ENCODE measurements around the gene GYPC. TPM values are rescaled to one million over a fixed set of nuclear protein-coding genes. Genes with fewer than 3 reads are reported as not detected.

Gene GYPC
- total RNA-seq, 1 experiment from 2014 or later: 4.1 TPM

DNA sequence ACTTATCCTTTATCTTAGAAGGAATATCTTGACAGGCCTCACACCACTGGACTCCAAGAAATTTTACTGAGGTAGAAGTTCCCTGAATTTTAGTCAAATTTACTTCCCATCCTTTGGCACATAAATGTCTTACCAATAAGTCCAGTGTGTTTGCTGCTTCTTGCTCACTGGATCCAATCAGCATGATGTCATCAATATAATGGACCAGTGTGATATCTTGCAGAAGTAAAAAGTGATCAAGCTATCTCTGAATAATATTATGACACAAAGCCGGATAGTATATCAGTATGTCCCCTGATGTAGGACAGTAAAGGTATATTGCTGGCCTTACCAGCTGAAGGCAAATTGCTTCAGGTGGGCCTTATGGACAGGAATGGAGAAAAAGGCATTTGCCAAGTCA, 6.9 kb upstream of the GYPC start:
- no peak for DNase-seq (ENCODE audit: low read depth)

DNA sequence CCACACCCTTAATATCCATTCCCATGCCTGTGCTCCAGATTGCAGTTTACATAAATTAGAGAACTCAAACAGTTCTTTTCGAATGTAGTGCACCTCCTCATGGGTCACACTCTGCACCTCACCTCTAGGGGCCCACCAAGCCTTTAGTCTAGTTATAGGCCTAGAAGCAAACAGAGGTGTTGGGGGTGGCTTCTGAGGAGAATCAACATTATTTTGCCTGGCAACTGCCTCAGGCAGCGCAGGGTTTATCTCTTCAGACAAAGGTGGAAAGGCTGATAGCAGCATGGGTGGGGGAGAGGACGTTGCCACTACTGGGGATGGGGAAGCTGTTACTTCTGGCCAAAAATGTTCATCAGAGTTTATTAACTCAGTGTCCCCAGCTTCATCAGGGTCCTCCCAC, 5.0 kb upstream of the GYPC start:
- DNase-seq (ENCODE audit: low read depth): no peak

DNA sequence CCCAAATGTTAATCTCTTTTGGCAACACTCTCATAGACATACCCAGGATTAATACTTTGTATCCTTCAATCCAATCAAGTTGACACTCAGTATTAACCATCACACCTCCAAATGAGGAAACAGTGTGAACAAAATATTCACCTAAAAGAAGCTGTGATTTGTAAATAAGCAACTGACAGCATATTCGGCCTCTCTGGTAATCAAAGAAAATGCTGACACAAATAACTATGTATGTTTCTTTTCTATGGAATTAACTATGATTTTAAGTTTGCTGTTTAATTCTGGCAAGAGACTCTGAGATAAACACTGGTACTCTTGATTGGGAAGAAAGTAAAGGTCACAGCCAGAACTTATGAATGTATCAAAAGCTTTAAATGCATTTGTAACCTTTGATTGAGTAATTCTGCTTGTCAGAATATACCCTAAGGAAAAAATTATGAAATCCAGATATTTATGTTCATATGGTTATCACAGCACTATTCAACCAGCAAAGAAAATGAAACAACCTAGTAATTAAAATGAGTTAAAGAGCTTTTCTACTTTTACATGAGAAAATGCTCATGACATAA, 3.6 kb upstream of the GYPC start:
- no peak for DNase-seq (ENCODE audit: low read depth)

DNA sequence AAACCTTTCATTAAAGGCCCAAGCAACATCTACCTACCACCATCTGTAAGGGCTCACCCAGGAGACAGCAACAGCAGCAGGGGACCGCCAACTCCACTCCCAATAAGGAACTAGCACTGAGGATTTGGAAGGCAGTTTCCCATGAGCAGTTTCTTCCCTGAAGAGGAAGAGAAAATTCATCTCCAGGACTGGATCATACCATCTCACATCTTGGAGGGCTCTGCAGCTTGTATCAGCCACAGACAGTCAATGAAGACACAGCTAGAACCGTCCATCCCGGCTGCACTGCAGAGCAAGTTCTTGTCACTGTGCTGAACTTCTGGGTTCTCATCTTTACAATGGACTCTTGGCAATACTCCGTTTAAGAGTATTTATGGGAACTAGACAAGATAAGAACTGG, 2.8 kb upstream of the GYPC start:
- DNase-seq (ENCODE audit: low read depth): no peak

DNA sequence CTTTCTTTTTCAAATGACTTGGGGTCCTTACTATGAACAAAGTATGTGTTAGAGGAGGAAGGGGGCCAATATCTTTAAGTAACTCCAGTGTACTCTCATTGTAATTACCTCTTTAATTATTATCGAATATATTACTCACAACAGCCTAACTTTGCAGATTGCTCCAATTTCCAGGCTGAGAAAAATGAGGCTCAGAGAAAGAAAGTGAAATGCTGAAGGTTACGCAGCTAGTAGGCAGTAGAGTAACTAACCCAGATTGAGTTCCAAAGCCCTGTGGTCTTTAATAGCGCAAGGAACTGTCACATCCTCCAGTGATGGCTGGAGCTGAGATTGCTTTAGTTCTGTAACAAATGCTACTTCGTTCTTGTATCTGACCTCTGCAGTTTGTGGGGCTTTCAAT, 2.2 kb upstream of the GYPC start:
- no peak for DNase-seq (ENCODE audit: low read depth)

DNA sequence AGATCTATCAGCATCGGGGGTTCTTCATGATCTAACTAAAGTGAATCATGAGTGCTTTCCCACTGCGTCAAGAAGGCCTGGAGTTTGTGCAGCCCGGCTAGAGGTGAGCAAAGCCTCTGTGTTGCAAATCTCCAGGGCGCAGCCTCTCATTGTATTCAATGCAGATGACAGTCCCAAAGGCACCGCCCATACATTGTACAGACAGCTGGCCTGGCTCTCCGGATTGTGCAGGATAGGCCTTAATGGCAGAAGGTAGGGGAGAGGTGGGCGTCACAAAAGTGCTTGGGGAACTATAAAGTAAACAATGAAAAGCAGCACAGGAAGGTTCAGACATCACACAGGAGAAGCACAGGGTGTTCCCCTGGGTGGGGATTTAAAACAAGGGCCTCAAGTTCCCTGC, 907 bp upstream of the GYPC start:
- DNase-seq (ENCODE audit: low read depth): no peak

DNA sequence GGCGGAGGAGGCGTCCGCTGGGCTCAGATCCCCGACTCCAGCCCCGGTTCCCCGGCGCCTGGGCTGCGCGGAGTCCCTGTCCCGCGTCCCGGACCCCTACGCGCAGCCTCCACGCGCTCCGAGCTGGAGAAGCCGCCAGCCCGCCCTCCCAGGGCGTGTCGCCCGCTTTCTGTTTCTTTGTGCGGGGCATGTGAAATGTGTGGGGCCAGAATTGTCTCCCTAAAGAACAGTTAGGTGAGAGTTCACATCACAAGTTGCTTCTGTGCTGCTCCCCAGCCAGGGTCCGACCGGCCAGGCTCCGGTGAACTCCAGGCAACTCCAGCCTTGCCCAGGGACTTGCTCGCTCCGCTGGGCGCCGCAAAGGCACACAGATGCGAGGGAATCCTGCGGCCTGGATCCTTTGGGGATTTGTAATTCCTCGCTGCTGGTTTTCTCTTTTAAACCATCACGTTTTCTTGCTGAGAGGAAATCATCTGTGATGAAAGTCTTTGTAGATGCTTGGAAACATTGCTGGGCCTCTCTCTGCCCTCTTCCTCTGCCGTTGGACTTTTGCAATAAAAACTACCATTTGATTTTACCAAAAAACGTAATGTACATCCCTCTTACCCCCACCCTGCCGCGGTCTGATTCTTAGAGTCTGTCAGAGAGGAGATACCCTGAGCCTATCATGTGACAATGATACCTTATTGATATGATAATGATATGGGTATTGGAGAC, 631 bp downstream of the GYPC start:
- DNase-seq (ENCODE audit: low read depth): peak; percentile 9

DNA sequence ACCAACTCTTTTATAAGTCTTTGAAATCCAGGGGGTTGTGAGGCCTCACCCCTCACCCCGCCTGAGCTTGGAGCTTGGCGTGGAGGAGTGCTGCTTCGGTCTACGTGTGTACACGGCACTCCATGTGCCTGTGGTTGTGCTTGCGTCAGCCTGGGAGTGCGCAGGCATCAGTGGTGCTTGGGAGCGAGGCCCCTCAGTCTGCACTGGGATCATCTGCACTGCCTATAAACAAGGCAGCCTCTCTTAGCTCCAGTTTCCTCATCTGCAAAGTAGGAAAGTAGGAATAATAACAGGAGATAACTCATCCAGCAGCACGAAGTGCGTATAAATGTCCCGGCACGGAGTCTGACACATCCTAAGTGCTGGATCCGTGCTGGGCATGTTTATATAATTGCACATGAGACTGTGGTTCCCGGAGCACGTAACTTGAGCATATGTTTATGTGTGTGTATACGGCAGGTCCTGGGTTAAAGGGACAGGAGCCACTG, 1.2 kb downstream of the GYPC start:
- DNase-seq (ENCODE audit: low read depth): peak; percentile 84

DNA sequence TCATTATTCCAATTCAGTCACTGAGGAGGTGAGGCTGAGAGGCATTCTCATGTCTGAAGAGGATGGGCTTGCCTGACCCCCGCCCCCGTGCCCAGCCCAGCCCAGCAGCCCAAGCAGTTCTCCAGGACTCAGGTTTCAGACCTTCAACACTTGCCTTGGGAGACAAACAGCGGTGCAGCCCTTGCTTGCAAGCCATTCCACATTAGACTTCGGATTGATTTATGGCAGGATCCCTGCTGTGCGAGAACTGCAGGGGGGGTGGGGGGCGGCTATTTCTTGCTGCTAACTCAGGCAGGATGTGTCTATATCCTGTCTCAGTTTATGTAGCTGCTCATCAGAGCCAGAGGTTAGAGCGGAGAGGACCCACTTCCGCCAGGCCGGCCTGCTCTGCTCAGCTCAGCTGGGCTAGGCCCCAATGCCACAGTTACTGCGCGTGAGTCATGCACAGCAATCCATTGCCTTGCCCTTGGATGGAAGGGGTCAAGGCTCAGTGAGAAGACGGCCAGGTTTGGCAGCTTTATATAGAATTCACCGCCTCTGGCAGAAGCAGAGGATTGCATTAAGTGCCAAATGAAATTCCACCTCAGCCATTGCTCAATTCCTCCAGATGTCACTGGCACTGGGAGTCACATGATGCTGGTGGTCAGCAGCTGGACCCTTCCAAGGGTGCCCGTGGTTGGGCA, 1.8 kb downstream of the GYPC start:
- peak; percentile 95 for DNase-seq (ENCODE audit: low read depth)

DNA sequence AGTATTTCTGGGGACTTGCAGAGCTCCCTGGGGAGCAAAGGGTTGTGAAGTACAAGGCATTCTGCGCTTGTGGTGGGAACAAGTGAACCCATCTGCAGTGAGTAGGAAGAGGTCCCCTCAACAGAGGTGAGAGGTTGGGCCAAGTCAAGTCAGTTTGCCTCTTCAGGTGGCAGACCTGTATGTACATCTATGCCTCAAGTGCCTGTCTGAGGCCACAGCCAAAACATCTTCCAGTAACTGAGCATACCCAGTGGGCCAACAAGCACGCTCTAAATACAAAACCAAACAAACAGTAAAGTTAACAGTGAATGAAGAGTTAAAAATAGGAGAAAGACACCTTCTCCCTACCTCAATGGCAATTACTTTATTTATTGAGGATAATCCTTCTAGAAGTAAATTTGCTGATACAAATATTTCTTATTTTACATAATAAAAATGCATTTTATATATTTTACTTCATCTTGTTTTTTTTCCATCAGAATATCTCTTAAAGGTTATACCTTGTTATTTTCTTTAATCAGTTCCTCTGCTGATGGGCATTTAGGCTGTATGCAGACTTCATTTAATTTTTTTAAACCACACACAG, 2.5 kb downstream of the GYPC start:
- DNase-seq (ENCODE audit: low read depth): no peak

DNA sequence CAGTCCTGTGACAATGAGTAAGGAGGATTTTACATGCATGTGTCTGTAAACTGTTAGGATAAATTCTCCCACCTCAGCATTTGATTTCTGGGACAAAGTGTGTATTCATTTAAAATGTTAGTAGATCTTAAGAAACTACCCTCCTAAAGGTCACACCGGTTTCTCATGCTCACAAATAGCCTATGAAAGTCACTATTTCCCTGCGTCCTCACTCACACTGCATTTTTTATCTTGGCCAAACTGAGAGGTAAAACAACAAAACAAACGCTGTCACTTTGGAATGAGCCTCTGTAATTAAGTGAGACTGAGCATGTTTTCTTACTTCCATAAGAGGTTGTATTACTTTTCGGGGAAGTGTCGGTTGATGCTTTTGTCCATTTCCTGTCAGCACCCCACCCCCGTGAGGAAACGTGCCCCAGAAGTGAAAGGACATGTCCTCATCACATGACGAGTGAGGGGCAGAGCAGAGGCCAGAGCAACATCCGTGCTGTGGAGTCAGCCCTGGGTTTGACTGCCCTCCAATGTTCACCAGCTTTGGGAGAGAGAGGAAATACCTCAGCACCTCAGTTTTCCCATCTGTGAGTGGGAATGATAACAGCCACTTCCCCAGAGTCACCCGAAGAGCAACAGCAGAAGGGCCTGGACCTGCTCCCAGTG, 3.1 kb downstream of the GYPC start:
- DNase-seq (ENCODE audit: low read depth): peak; percentile 24

DNA sequence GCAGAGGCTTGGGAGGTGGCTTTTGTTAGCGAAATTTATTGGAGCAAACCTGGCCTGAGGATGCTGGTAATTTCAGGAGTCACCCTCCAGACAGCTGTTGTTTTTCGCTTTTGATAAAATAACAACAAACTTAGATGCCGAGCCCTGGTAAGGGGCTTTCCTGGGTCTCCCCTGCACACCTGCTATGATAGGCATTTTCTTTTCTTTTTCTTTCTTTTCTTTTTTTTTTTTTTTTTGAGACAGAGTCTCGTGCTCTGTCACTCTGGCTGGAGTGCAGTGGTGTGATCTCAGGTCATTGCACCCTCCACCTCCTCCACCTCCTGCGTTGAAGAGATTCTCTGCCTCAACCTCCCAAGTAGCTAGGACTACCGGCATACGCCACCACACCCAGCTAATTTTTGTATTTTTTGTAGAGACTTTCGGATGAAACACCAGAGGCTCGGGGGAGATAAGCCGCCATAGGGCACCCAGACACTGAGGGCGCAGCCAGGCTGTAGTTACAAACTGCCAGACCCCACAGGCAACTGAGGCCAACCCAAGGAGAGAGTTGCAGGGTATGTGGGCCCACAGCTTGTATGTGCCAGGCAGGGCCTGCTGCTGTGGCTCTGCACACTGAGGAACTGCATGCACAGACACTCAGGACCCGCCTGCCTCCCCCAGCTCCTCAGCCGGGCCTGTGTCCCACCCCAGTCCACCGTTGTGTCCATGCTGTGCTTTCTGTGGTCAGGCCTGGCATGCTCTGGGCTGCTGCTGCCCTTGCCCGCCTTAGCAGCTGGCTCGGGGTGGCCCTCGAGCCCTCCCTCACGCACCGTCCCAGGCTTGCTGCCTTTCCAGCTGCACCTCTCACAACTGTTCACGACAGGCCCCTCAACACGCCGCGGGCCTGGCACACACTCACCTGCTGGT, 3.9 kb downstream of the GYPC start:
- DNase-seq (ENCODE audit: low read depth): no peak

DNA sequence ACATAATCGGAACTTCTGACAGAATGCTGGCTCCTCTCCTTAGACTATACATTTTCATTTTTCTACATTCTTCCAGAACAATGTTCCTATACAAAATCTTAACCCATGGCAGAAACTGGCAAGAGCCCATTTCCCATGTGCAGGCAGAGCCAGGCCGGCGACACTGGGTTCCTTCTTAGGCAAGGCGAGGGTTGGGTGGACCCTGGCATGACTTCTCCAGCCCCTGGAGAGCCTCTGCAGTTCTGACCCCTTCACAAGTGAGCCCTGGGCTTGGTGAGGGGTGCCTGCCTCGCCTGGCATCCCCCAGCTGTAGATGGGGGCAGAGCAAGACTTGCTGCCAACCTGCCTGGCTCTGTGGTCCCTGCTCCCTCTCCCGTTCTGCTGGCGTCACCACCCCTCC, 5.0 kb downstream of the GYPC start:
- DNase-seq (ENCODE audit: low read depth): no peak

DNA sequence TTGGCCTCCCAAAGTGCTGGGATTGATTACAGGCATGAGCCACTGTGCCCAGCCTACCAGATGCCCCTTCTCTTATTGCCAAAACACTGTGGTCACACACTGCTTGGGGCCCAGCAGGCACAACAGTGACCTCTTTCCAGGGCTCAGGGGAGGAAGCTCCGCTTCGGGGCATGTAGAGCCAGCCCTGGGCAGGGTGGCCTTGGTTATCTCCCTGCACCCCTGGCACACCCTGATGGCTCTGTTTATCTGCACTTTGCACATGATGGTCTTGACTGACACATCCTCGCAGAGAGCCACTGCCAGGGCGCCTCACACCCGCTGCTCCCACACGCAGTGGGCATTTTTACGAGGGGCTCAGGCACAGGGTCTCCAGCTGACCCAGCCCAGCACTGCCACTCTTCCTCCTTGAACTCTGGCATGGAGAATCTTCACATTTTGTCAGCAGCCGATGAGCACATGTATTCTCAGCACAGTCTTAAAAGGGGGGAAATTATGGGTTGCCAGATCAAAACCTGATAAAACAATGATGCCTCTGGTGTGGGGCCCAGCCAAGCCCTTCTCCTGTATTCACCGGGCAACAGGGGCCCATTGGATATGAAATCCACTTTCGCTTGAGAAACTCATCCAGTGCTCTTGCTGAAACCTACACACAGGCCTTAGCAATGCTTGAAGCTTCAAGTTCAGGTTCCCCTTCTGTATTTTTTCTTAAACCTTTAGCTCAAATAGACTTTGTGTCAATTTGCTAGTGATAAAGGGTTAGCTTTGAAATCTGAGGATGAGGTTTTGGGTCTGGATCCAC, 5.9 kb downstream of the GYPC start:
- no peak for DNase-seq (ENCODE audit: low read depth)

DNA sequence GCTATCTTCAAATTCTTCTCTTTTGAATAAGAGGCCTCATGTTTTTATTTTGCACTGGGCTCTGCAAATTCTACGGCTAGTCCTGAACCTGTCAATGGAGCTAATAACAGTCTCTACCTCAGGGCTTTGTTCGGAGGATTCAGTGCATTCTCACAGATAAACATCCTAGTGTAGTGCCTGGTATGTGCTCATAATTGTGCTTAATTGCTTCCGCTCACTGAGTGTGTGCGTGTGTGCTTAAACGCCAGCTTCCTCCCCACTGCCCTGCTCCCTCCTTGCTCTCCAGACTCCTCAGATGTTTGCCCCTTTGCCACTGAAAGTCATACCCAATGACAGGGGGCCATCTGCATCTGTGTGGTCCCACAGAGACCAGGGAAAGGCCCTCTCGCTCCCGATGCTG, 6.7 kb downstream of the GYPC start:
- no peak for DNase-seq (ENCODE audit: low read depth)

DNA sequence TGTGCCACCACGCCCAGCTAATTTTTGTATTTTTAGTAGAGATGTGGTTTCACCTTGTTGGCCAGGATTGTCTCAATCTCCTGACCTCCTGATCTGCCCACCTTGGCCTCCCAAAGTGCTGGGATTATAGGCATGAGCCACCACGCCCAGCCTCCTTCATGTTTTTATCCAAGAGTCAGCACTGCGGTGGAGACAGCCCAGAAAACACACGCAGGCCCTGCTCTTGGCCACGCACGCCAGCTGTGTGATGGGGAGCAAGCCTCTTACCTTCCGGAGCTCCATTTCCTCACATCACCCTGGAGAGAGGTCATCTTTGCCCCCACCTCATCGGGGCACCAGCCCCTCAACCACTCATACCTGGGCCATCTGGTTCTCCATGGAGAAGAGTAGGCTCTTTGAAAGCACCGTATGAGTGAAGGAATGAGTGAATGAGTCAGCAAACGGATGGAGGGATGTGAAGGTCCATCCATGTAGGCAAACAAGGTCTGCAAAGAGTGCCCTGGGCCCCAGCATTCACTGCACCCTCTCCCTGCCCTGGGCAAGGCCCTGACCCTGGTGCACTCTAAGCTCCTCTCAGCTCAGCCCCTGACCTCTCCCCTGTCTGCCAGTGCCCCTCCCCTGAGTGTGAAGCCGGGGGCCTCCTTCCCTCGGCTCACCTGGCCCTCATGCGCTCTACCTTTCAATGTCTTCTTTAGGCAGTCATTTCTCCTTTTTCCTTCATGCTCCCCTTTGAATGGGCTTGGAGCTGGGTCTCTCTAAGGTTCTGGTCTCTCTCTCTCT, 7.4 kb downstream of the GYPC start:
- no peak for DNase-seq (ENCODE audit: low read depth)

DNA sequence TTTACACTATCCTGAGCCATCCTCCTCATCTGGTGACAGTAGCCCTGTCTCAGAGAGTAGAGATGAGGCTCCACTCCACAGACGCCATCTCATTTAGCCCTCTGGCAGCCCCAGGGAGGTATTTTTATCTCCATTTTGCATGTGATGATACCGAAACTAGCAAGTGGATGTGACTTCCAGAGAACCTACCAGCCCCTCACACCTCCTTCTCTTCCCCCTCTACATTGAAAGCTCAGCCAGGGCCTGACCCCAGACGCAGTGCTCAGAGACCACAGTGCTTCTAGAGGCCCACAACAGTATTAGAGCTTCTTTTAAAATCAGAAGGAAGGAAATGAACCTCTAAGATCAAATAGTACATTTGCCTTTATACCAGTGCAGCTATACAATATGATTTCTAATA, 8.3 kb downstream of the GYPC start:
- no peak for DNase-seq (ENCODE audit: low read depth)

DNA sequence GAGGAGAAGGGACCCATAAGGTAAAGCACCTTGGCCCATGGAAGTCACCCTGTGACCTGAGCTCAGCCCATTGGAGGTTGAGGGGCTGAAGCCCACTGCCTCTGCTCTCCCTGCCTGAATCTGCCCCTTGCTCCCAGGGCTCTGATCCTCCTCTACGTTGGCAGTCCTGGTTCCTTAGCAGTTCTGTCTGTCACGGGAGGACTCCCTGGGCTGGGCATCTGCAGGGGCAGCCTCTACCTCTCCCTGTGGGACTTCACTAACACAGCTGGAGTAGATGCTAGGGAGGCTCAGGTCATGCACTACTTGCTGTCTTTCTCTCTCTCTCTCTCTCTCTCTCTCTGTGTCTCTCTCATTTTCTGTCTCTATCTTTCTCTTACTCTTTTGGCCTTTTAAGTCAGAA, 8.7 kb downstream of the GYPC start:
- no peak for DNase-seq (ENCODE audit: low read depth)

DNA sequence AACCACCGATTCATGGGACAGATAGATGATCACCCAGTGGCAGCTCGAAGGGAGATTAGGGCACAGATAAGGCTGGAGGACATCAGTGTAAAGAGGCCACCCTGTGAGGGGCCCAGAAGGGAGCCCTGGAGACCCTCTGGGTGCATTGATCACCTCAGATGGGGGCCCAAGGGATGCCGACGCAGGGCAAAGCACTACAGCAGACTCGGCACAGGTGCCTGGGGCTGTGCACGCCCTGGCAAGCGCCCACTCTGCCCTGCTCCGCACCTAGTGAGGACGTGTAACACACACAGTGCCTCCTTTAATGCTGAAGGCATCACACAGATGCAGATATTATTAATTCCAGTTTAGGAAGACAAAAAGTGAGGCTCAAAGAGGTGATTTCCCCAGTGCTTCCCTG, 9.5 kb downstream of the GYPC start:
- no peak for DNase-seq (ENCODE audit: low read depth)

DNA sequence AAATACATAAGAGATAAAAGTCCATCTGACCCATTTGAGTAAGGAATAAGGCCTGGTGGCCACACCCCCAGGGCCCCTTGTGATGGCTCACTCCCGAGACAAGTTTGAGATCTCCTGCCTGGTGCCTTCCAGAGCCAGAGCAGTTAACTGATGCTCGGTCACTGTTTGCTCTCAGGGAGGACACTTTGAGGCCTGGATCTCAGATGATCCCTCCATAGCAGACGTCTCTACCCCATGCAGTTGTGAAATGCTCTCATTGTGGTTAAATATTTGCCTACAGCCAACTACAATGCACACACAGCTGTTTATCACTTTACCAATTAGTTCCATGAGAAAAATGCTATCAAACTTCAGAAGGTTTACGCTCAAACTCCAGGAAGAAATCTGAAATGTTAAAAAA, 12.3 kb downstream of the GYPC start:
- DNase-seq (ENCODE audit: low read depth): no peak

All from M059J (cell line).